Measurements from ENCODE around the gene PCCA.

GRCh38 chr13:100040196-100040595, 48.7 kb upstream of the PCCA start:
- TF ChIP-seq POLR2A (IDR thresholded peaks at IDR 0.05; ENCODE audit: insufficient read depth in 1 of 2, low read depth in 2 of 2, low read length in 2 of 2) (no peak), SMC3 (IDR thresholded peaks at IDR 0.05; ENCODE audit: low read length) (no peak), ZBTB34 (CRISPR knock-in tag; IDR thresholded peaks at IDR 0.05) (no peak), RBFOX2 (IDR thresholded peaks at IDR 0.05; ENCODE audit: low read depth, low read length) (no peak), MYC (CRISPR knock-in tag; IDR thresholded peaks at IDR 0.05; ENCODE audit: borderline replicate concordance) (no peak), EP300 (IDR thresholded peaks at IDR 0.05; ENCODE audit: low read depth in 2 of 2, low read length in 2 of 2) (no peak), EP300 (CRISPR knock-in tag; IDR thresholded peaks at IDR 0.05; ENCODE audit: borderline replicate concordance) (no peak), FOSL2 (CRISPR knock-in tag; IDR thresholded peaks at IDR 0.05) (no peak), TCF12 (IDR thresholded peaks at IDR 0.05) (no peak), TCF12 (CRISPR knock-in tag; IDR thresholded peaks at IDR 0.05) (no peak)
